SH-SY5Y (cell line): ENCODE data around the gene LSM3.

Experiments
- GATA2 ChIP-seq: IDR thresholded peaks from 2 replicates; pipeline ENCODE4 v1.6.1; 2011; ENCODE audit warnings: mild to moderate bottlenecking, low read depth, low read length
- GATA3 ChIP-seq: IDR thresholded peaks from 2 replicates; pipeline ENCODE4 v1.6.1; 2011; ENCODE audit warnings: low read depth, mild to moderate bottlenecking, low read length, moderate library complexity

- TF ChIP-seq GATA3: no peak
- TF ChIP-seq GATA2: no peak
These were observed 21.6 kb upstream of the LSM3 start for GRCh38 chr3:14156843-14157561.
